SK-N-SH treated with all-trans-retinoic acid at 6 μM for 48 hours (cell line): Measurements from ENCODE around the gene BEST1.

Experiments used
- ATAC-seq: fragments of 200-7000 bp; cut with Tn5 transposase; 3 replicates; pipeline ENCODE4 v1.9.1; 2020; ENCODE audit warnings: mild to moderate bottlenecking, moderate library complexity
- BACH2 ChIP-seq: fragments of 250-450 bp; sonication (Bioruptor Pico); IDR thresholded peaks from 2 replicates; pipeline ENCODE4 v1.9.0; 2021; ENCODE audit warnings: mild to moderate bottlenecking, borderline replicate concordance
- CREB5 ChIP-seq: fragments of 250-450 bp; sonication (Bioruptor Pico); IDR thresholded peaks from 2 replicates; pipeline ENCODE4 v1.5.1; 2020; ENCODE audit warnings: low read depth, mild to moderate bottlenecking, moderate library complexity
- CSDC2 ChIP-seq: fragments of 250-450 bp; sonication (Bioruptor Pico); IDR thresholded peaks from 2 replicates; pipeline ENCODE4 v1.5.0; 2020; ENCODE audit warnings: mild to moderate bottlenecking, moderate library complexity
- ESRRG ChIP-seq: fragments of 250-450 bp; sonication (Bioruptor Pico); IDR thresholded peaks from 2 replicates; pipeline ENCODE4 v1.6.1; 2021; ENCODE audit warnings: mild to moderate bottlenecking
- GLIS3 ChIP-seq: fragments of 250-450 bp; sonication (Bioruptor Pico); IDR thresholded peaks from 2 replicates; pipeline ENCODE4 v1.5.0; 2020; ENCODE audit warnings: mild to moderate bottlenecking, moderate library complexity
- ISL1 ChIP-seq: fragments of 250-450 bp; sonication (Bioruptor Pico); IDR thresholded peaks from 2 replicates; pipeline ENCODE4 v2.1.2; 2022; ENCODE audit warnings: mild to moderate bottlenecking, moderate library complexity
- OSR1 ChIP-seq: fragments of 250-450 bp; sonication (Bioruptor Pico); IDR thresholded peaks from 2 replicates; pipeline ENCODE4 v1.8.0; 2022; ENCODE audit warnings: moderate library complexity, mild to moderate bottlenecking, inconsistent platforms
- PATZ1 ChIP-seq: fragments of 250-450 bp; sonication (Bioruptor Pico); IDR thresholded peaks from 2 replicates; pipeline ENCODE4 v1.8.0; 2020; ENCODE audit warnings: mild to moderate bottlenecking, moderate library complexity, borderline replicate concordance
- POU6F1 ChIP-seq: fragments of 250-450 bp; sonication (Bioruptor Pico); IDR thresholded peaks from 2 replicates; pipeline ENCODE4 v1.8.0; 2021; ENCODE audit warnings: low read depth, mild to moderate bottlenecking, moderate library complexity, borderline replicate concordance
- PPARA ChIP-seq: fragments of 250-450 bp; sonication (Bioruptor Pico); IDR thresholded peaks from 2 replicates; pipeline ENCODE4 v1.5.0; 2020; ENCODE audit warnings: mild to moderate bottlenecking, borderline replicate concordance
- RARB ChIP-seq: fragments of 250-450 bp; sonication (Bioruptor Pico); IDR thresholded peaks from 2 replicates; pipeline ENCODE4 v1.8.0; 2021; ENCODE audit warnings: mild to moderate bottlenecking, moderate library complexity
- SNAI2 ChIP-seq: fragments of 250-450 bp; sonication (Bioruptor Pico); IDR thresholded peaks from 2 replicates; pipeline ENCODE4 v1.5.0; 2020; ENCODE audit warnings: mild to moderate bottlenecking, moderate library complexity
- TCF4 ChIP-seq: fragments of 250-450 bp; sonication (Bioruptor Pico); IDR thresholded peaks from 2 replicates; pipeline ENCODE4 v1.8.0; 2021; ENCODE audit warnings: mild to moderate bottlenecking, moderate library complexity, borderline replicate concordance
- TOX ChIP-seq: fragments of 250-450 bp; sonication (Bioruptor Pico); IDR thresholded peaks from 2 replicates; pipeline ENCODE4 v1.8.0; 2021; ENCODE audit warnings: mild to moderate bottlenecking, moderate library complexity, borderline replicate concordance
- ZC3H10 ChIP-seq: fragments of 250-450 bp; sonication (Bioruptor Pico); IDR thresholded peaks from 2 replicates; pipeline ENCODE4 v1.5.1; 2021; ENCODE audit warnings: mild to moderate bottlenecking, moderate library complexity
- ZFP3 ChIP-seq: fragments of 250-450 bp; sonication (Bioruptor Pico); IDR thresholded peaks from 2 replicates; pipeline ENCODE4 v1.5.0; 2020; ENCODE audit warnings: mild to moderate bottlenecking, moderate library complexity
- ZFP30 ChIP-seq: fragments of 450-650 bp; formaldehyde crosslinking; IDR thresholded peaks from 2 replicates; pipeline ENCODE4 v1.5.0; 2022; ENCODE audit warnings: mild to moderate bottlenecking, moderate library complexity
- ZNF565 ChIP-seq: fragments of 450-650 bp; formaldehyde crosslinking; conservative IDR thresholded peaks from 2 replicates; pipeline ENCODE4 v1.5.0; 2020; ENCODE audit warnings: low read depth, mild to moderate bottlenecking, moderate library complexity
- ZNF70 ChIP-seq: fragments of 450-650 bp; formaldehyde crosslinking; IDR thresholded peaks from 2 replicates; pipeline ENCODE4 v1.5.0; 2020; ENCODE audit warnings: mild to moderate bottlenecking, moderate library complexity
- ZNF8 ChIP-seq: fragments of 450-650 bp; formaldehyde crosslinking; IDR thresholded peaks from 2 replicates; pipeline ENCODE4 v1.5.0; 2020; ENCODE audit warnings: mild to moderate bottlenecking, moderate library complexity

BEST1 gene

GRCh38 chr11:61907871-61908729, 42.1 kb upstream of the BEST1 start:
- ATAC-seq = no peak
- no peak for TF ChIP-seq ZFP30 (CRISPR knock-in tag)
- TF ChIP-seq CREB5 (CRISPR knock-in tag) = no peak
- TF ChIP-seq SNAI2 = no peak
- no peak for TF ChIP-seq RARB (CRISPR knock-in tag)
- TF ChIP-seq POU6F1 (CRISPR knock-in tag) = no peak
- no peak for TF ChIP-seq PPARA (CRISPR knock-in tag)
- TF ChIP-seq BACH2 (CRISPR knock-in tag) = no peak
- TF ChIP-seq ESRRG = no peak
- no peak for TF ChIP-seq ISL1
- TF ChIP-seq GLIS3 (CRISPR knock-in tag) = no peak
- no peak for TF ChIP-seq PATZ1
- no peak for TF ChIP-seq TOX (CRISPR knock-in tag)
- no peak for TF ChIP-seq CSDC2 (CRISPR knock-in tag)

GRCh38 chr11:61908730-61909316, 41.3 kb upstream of the BEST1 start:
- ATAC-seq = no peak
- TF ChIP-seq ZNF565 = no peak
- TF ChIP-seq, all 23 proteins: peak for 0

DNA sequence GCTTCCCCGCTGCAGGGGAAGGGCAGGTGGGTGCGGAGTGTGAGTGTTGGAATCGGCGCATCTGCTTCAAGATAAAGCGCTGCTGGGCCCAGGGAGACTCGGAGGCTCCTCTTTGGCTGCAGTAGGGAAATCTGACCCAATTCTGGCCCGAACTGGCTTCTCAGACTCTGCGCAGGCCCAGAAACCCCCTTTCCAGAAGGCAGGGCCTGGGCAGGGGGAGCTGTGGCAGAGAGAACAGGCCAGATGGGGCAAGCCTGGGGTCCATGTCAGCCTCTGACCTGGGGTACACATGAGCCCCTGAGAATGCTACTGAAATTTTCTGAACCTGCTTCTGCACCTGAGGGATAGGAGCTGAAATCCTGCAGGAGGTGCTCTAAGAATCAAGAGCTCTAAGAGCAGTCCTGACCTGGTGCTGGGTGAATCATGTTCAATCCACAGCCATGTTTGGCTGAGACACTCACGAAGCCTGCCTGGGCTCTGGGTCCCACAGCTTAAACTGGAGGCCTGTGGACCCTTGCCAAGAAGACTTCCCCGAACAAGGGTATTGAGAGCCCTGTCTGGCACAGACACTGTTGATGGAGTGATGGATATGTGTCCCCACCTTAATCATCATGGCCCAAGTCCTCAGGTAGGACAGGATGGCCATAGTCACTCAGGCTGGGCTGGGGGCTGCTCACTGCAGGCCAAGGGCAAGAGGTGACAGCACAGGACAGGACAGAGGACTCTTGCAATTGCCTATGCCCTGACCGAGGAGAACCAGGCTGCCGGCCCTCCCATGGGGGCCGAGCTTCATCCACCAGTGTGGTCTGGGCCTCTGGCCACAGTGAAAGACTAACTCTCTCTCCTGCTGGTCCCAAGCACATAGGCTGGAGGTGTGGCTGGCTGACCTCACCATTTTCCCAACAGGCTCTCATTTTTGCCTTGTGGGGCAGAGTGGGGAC, 39.7 kb upstream of the BEST1 start:
- ATAC-seq = no peak
- TF ChIP-seq ISL1 (no peak), TCF4 (no peak), OSR1 (CRISPR knock-in tag) (no peak), ZNF8 (no peak), TOX (CRISPR knock-in tag) (no peak), ZFP3 (no peak), PPARA (CRISPR knock-in tag) (no peak), SNAI2 (no peak), CREB5 (CRISPR knock-in tag) (no peak), POU6F1 (CRISPR knock-in tag) (no peak), ZC3H10 (no peak), BACH2 (CRISPR knock-in tag) (no peak), ZNF70 (CRISPR knock-in tag) (no peak)
